ENCODE data around the gene CYP4F3. TPM values are rescaled to one million over a fixed set of nuclear protein-coding genes. Genes with fewer than 3 reads are reported as not detected.

CYP4F3 gene
- total RNA-seq, 4 donors from 2014 or later = 0.08 to 5.3 (median 0.81) TPM; not detected in 1

- no peak overlapping the region for H3K27ac ChIP-seq
- H3K4me1 ChIP-seq = no peaks in the 10 kb centered on the region
- H3K27me3 ChIP-seq = peaks cover 64% of the 10 kb centered on the region
- TF ChIP-seq EP300 (IDR thresholded peaks at IDR 0.05) (no peak), CTCF (IDR thresholded peaks at IDR 0.05) (no peak), POLR2A (IDR thresholded peaks at IDR 0.05) (no peak), POLR2AphosphoS5 (IDR thresholded peaks at IDR 0.05) (no peak)
- no peaks in the 10 kb centered on the region for H3K36me3 ChIP-seq
- no peak overlapping the region for H3K4me3 ChIP-seq
- no peaks in the 10 kb centered on the region for H3K9me3 ChIP-seq
- WGBS, 2 donors (ENCODE audit: low coverage in 1 of 2) = 72 to 80% methylated on average over 3 to 4 of the region's 4 CpGs
- ATAC-seq = no peak
Observed at GRCh38 chr19:15616183-15616582, 24.5 kb upstream of the CYP4F3 start.

- Histone ChIP-seq H3K4me3 (no peak overlapping the region), H3K27ac (no peak overlapping the region), H3K36me3 (no peaks in the 10 kb centered on the region), H3K9me3 (no peaks in the 10 kb centered on the region), H3K4me1 (no peaks in the 10 kb centered on the region), H3K27me3 (peaks cover 69% of the 10 kb centered on the region)
- 20 to 36% methylated on average over 1 to 4 of the region's 7 CpGs for WGBS, 2 donors (ENCODE audit: low coverage in 1 of 2)
- TF ChIP-seq POLR2A (IDR thresholded peaks at IDR 0.05) (no peak), EP300 (IDR thresholded peaks at IDR 0.05) (no peak), CTCF (IDR thresholded peaks at IDR 0.05) (no peak), POLR2AphosphoS5 (IDR thresholded peaks at IDR 0.05) (no peak)
- ATAC-seq = no peak
Observed at GRCh38 chr19:15616627-15617270, 23.9 kb upstream of the CYP4F3 start.

- 75 to 89% methylated on average over 3 to 4 of the region's 5 CpGs for WGBS, 2 donors (ENCODE audit: low coverage in 1 of 2)
- no peak for TF ChIP-seq POLR2AphosphoS5 (IDR thresholded peaks at IDR 0.05)
- no peak for TF ChIP-seq EP300 (IDR thresholded peaks at IDR 0.05)
- TF ChIP-seq POLR2A (IDR thresholded peaks at IDR 0.05) = no peak
- TF ChIP-seq CTCF (IDR thresholded peaks at IDR 0.05) = no peak
- Histone ChIP-seq H3K4me3 (no peak overlapping the region), H3K27ac (no peak overlapping the region), H3K4me1 (no peaks in the 10 kb centered on the region), H3K9me3 (no peaks in the 10 kb centered on the region), H3K36me3 (no peaks in the 10 kb centered on the region), H3K27me3 (peaks cover 78% of the 10 kb centered on the region)
- ATAC-seq = no peak
Observed at GRCh38 chr19:15618321-15618720, 22.4 kb upstream of the CYP4F3 start.

GRCh38 chr19:15621801-15622200 lies 18.9 kb upstream of the CYP4F3 start:
- Histone ChIP-seq H3K9me3 (no peaks in the 10 kb centered on the region), H3K4me1 (no peaks in the 10 kb centered on the region), H3K36me3 (no peaks in the 10 kb centered on the region), H3K27ac (no peak overlapping the region), H3K4me3 (no peak overlapping the region), H3K27me3 (peaks cover 74% of the 10 kb centered on the region)
- TF ChIP-seq CTCF (IDR thresholded peaks at IDR 0.05) (no peak), POLR2A (IDR thresholded peaks at IDR 0.05) (no peak), POLR2AphosphoS5 (IDR thresholded peaks at IDR 0.05) (no peak), EP300 (IDR thresholded peaks at IDR 0.05) (no peak)
- WGBS, 2 donors (ENCODE audit: low coverage in 1 of 2) = no CpG with 5 or more reads among the region's 1 CpG
- ATAC-seq = no peak

- no peaks in the 10 kb centered on the region for H3K36me3 ChIP-seq
- no peak for TF ChIP-seq POLR2AphosphoS5 (IDR thresholded peaks at IDR 0.05)
- no peak for TF ChIP-seq CTCF (IDR thresholded peaks at IDR 0.05)
- TF ChIP-seq POLR2A (IDR thresholded peaks at IDR 0.05) = no peak
- TF ChIP-seq EP300 (IDR thresholded peaks at IDR 0.05) = no peak
- no peak for ATAC-seq
- H3K27ac ChIP-seq = no peak overlapping the region
- H3K9me3 ChIP-seq = no peaks in the 10 kb centered on the region
- WGBS, 2 donors (ENCODE audit: low coverage in 1 of 2) = 0% methylated on average over 1 of the region's 11 CpGs; no CpG with 5 or more reads in 1 of the 2 donors
- peaks cover 66% of the 10 kb centered on the region for H3K27me3 ChIP-seq
- no peak overlapping the region for H3K4me3 ChIP-seq
- no peaks in the 10 kb centered on the region for H3K4me1 ChIP-seq
Observed at GRCh38 chr19:15622991-15623390, 17.7 kb upstream of the CYP4F3 start.

Data from gastroesophageal sphincter (tissue), 4 donors.